GM10847 (cell line): ENCODE data around the gene C2orf80.
"Not testable (repeated sequence)": the region's sequence is repeated elsewhere in the genome, so short reads cannot be mapped to it uniquely, and the experiment has no call there.

Source experiments
- POLR2A ChIP-seq: IDR thresholded peaks from 2 replicates; pipeline ENCODE4 v1.6.1; 2011; ENCODE audit not compliant: insufficient read length; ENCODE audit errors: extremely low read depth

C2orf80 gene

GRCh38 chr2:208125251-208125650, 64.6 kb downstream of the C2orf80 start:
- no peak for TF ChIP-seq POLR2A

- not testable (repeated sequence) for TF ChIP-seq POLR2A
Observed at GRCh38 chr2:208124013-208124715, 65.7 kb downstream of the C2orf80 start, which contains the start of gene CRYGD. Gene CRYGD, minus strand, starts transcription at chr2:208124524. Its CDS starts 51 bp downstream, at chr2:208124473.

GRCh38 chr2:208122248-208122647, 67.6 kb downstream of the C2orf80 start:
- TF ChIP-seq POLR2A, result no peak

- TF ChIP-seq POLR2A, result no peak
Observed at GRCh38 chr2:208118918-208119317, 70.9 kb downstream of the C2orf80 start.
